Measurements from ENCODE around the gene GNG12.

DNA sequence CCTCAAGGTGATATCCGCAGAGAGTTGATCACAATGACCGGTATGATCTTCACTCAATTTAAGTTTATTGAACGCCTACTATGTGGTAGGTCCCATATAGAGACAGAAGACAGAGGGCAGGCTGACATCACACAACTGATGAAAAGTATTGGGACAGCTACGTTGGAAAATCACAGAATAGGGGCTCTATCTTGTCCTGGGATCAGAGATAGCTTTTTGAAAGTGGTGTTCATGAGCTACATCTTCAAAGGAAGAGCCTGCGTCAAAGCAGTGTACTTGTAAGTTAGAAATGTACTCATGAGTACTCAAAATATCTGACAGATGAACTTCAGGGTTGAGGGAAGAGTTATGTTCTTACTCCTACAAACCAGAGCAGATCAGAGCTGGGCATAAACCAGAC, 93.9 kb downstream of the GNG12 start:
- TF ChIP-seq POLR2A (IDR thresholded peaks at IDR 0.05; ENCODE audit: extremely low read depth, insufficient read length) = no peak
- TF ChIP-seq, protein P1, sequence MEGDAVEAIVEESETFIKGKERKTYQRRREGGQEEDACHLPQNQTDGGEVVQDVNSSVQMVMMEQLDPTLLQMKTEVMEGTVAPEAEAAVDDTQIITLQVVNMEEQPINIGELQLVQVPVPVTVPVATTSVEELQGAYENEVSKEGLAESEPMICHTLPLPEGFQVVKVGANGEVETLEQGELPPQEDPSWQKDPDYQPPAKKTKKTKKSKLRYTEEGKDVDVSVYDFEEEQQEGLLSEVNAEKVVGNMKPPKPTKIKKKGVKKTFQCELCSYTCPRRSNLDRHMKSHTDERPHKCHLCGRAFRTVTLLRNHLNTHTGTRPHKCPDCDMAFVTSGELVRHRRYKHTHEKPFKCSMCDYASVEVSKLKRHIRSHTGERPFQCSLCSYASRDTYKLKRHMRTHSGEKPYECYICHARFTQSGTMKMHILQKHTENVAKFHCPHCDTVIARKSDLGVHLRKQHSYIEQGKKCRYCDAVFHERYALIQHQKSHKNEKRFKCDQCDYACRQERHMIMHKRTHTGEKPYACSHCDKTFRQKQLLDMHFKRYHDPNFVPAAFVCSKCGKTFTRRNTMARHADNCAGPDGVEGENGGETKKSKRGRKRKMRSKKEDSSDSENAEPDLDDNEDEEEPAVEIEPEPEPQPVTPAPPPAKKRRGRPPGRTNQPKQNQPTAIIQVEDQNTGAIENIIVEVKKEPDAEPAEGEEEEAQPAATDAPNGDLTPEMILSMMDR (IDR thresholded peaks at IDR 0.05; ENCODE audit: low read depth, low read length) = no peak
- TF ChIP-seq, protein P2, sequence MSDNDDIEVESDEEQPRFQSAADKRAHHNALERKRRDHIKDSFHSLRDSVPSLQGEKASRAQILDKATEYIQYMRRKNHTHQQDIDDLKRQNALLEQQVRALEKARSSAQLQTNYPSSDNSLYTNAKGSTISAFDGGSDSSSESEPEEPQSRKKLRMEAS (IDR thresholded peaks at IDR 0.05; ENCODE audit: low read depth, low read length) = no peak
- no peak for TF ChIP-seq MYC (IDR thresholded peaks at IDR 0.05; ENCODE audit: low read depth, low read length)

All from NB4 (cell line).